ENCODE data around the gene SLC24A3.

DNA sequence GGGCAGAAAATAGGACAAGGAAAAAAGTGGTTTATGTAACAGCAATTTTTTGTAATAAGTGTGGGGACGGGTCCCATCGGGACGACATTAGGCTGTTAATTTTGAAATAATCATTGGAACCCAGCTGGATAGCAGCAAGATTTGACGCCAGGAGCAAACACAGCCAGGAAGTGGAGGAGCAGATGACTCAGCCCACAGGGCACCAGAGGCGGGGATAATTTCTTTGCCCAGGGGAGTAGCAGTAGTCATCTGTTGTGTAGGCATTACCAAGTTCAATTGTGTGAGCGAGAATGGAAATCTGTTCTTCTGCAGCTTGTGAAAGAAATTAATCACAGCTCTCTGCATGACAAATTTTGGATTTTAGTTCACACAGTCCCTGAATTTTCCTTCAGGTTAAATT is 523.0 kb downstream of the SLC24A3 start:
- TF ChIP-seq EZH2 (IDR thresholded peaks at IDR 0.05; ENCODE audit: insufficient read depth, poor library complexity, severe bottlenecking), result no peak
- TF ChIP-seq EZH2phosphoT487 (IDR thresholded peaks at IDR 0.05; ENCODE audit: insufficient read depth, low read depth), result no peak
